K562 (cell line): Measurements from ENCODE around the gene GHRL. TPM values are rescaled to one million over a fixed set of nuclear protein-coding genes. Genes with fewer than 3 reads are reported as not detected.
A peak's percentile ranks its signal among the peaks of the same experiment; 100 is the strongest.

Experiments used
- ATAC-seq: fragments of 200-7000 bp; cut with Tn5 transposase; 3 replicates; pipeline ENCODE4 v1.9.1; 2020; ENCODE audit warnings: moderate library complexity
- BruUV-seq: library from RNA; stranded (reverse); fragments of 400-500 nt; replicated peaks from 2 replicates; lab custom pipeline; 2021; lab: Mats Ljungman, UMichigan
- CTCF ChIA-PET: fragments of 300-600 bp; formaldehyde crosslinking; extraction: SDS; loops from one replicate; lab custom pipeline; 2021; ENCODE audit warnings: low intra/inter-chr PET ratio; lab: Yijun Ruan, JAX
- POLR2A ChIA-PET: fragments of 300-600, 350-650 bp; sonication (Branson Sonifier 250); formaldehyde crosslinking; extraction: SDS; loops from one replicate; lab custom pipeline; 2021; ENCODE audit warnings: antibody characterized with exemption, inconsistent platforms; lab: Yijun Ruan, JAX
- DNase-seq, 4 experiments: peaks; one replicate each; pipeline versions ENCODE4 v3.0.0 to v3.0.0-alpha.2; 2011 to 2018; ENCODE audit warnings: low spot score in 3 of 4, mixed read lengths in 3 of 4; ENCODE audit errors: extremely low read depth in 1 of 4
- FAIRE-seq: peaks from 2 replicates; lab custom pipeline; 2011; peaks lifted over from hg19 to GRCh38; lab: Jason Lieb, UNC
- H2AFZ ChIP-seq: 2 replicates; pipeline ENCODE4 v1.6.0; 2011; ENCODE audit warnings: low read depth, low read length, control low read depth, inconsistent platforms
- H3K27ac ChIP-seq: fragments of 200-600 bp; 3 replicates; pipeline ENCODE4 v1.8.0; 2011; ENCODE audit warnings: low read depth, mild to moderate bottlenecking, control low read depth, inconsistent platforms, low read length, moderate library complexity, mixed read lengths; ENCODE audit errors: extremely low read depth
- H3K27me3 ChIP-seq, 2 experiments: fragments of 300-600 bp in 1 of 2; 2 replicates in 1 of 2; 3 replicates in 1 of 2; pipeline versions ENCODE4 v1.6.0 to v1.8.0; 2011; ENCODE audit warnings: inconsistent platforms in 2 of 2, low read length in 2 of 2, mild to moderate bottlenecking in 1 of 2, mixed read lengths in 1 of 2, moderate library complexity in 1 of 2; ENCODE audit not compliant: control insufficient read depth in 2 of 2, insufficient read depth in 2 of 2
- H3K36me3 ChIP-seq: fragments of 300-600 bp; 3 replicates; pipeline ENCODE4 v1.8.0; 2011; ENCODE audit warnings: mild to moderate bottlenecking, low read length, inconsistent platforms; ENCODE audit not compliant: control insufficient read depth, insufficient read depth
- H3K4me1 ChIP-seq, 2 experiments: fragments of 200-600 bp in 1 of 2; replicated peaks in 1 of 2; 2 replicates in 1 of 2; 3 replicates in 1 of 2; pipeline versions ENCODE4 v1.5.1 to v1.8.0; 2011; ENCODE audit warnings: inconsistent platforms in 2 of 2, low read length in 2 of 2, mild to moderate bottlenecking in 1 of 2, mixed read lengths in 1 of 2, moderate library complexity in 1 of 2; ENCODE audit not compliant: control insufficient read depth in 2 of 2, insufficient read depth in 2 of 2
- H3K4me2 ChIP-seq: 2 replicates; pipeline ENCODE4 v1.6.1; 2011; ENCODE audit warnings: low read length, control low read depth, inconsistent platforms, mixed read lengths; ENCODE audit not compliant: insufficient read depth
- H3K4me3 ChIP-seq: fragments of 200-600 bp; sonication (generic), shearing (Covaris generic); 2 replicates; pipeline ENCODE4 v1.5.1; 2016; ENCODE audit warnings: control low read depth, inconsistent platforms
- H3K79me2 ChIP-seq: fragments of 200-600 bp; 3 replicates; pipeline ENCODE4 v1.8.0; 2011; ENCODE audit warnings: low read length, inconsistent platforms; ENCODE audit not compliant: control insufficient read depth, insufficient read depth
- H3K9ac ChIP-seq, 2 experiments: 2 replicates each; pipeline versions ENCODE4 v1.6.0 to v1.6.1; 2011; ENCODE audit warnings: low read depth in 2 of 2, low read length in 2 of 2, control low read depth in 1 of 2, inconsistent platforms in 1 of 2, mild to moderate bottlenecking in 1 of 2, mixed read lengths in 1 of 2; ENCODE audit not compliant: insufficient read depth in 1 of 2
- H3K9me1 ChIP-seq: one replicate; pipeline ENCODE4 v1.6.0; 2011; ENCODE audit warnings: inconsistent platforms, mild to moderate bottlenecking, low read length, moderate library complexity; ENCODE audit not compliant: control insufficient read depth, insufficient read depth
- H3K9me3 ChIP-seq: replicated peaks from 2 replicates; pipeline ENCODE4 v1.5.1; 2011; ENCODE audit warnings: low read depth, low read length, inconsistent platforms; ENCODE audit not compliant: control insufficient read depth, insufficient read depth
- H4K20me1 ChIP-seq: replicated peaks from 2 replicates; pipeline ENCODE4 v1.6.1; 2011; ENCODE audit warnings: low read length, inconsistent platforms, mixed read lengths; ENCODE audit not compliant: control insufficient read depth, insufficient read depth
- CREM ChIP-seq: IDR thresholded peaks from 2 replicates; pipeline ENCODE4 v1.6.1; 2014; ENCODE audit warnings: antibody characterized with exemption, low read depth
- MCM3 ChIP-seq: fragments of 450-650 bp; IDR thresholded peaks from 2 replicates; pipeline ENCODE4 v1.6.1; 2016
- MXD1 ChIP-seq: fragments of 250-450 bp; sonication (Bioruptor Pico); IDR thresholded peaks from 2 replicates; pipeline ENCODE4 v1.8.0; 2021; ENCODE audit warnings: borderline replicate concordance, mild to moderate bottlenecking, moderate library complexity; ENCODE audit not compliant: poor library complexity, severe bottlenecking
- POLR2G ChIP-seq: fragments of 200-400 bp; formaldehyde crosslinking; IDR thresholded peaks from 2 replicates; pipeline ENCODE4 v1.6.1; 2017; ENCODE audit warnings: low read depth, mild to moderate bottlenecking, antibody characterized with exemption, low read length, moderate library complexity
- RBFOX2 ChIP-seq: fragments of 200-400 bp; formaldehyde crosslinking; IDR thresholded peaks from 2 replicates; pipeline ENCODE4 v1.6.1; 2017; ENCODE audit warnings: low read depth, mild to moderate bottlenecking, low read length, moderate library complexity
- RBM22 ChIP-seq: fragments of 200-400 bp; formaldehyde crosslinking; IDR thresholded peaks from 2 replicates; pipeline ENCODE4 v1.6.1; 2018; ENCODE audit warnings: low read length, low read depth; ENCODE audit not compliant: poor library complexity, severe bottlenecking
- THRA ChIP-seq: fragments of 450-650 bp; IDR thresholded peaks from 2 replicates; pipeline ENCODE4 v1.6.1; 2017; ENCODE audit warnings: mild to moderate bottlenecking, moderate library complexity
- ZNF398 ChIP-seq: fragments of 250-450 bp; sonication (Bioruptor Pico); IDR thresholded peaks from 2 replicates; pipeline ENCODE4 v1.8.0; 2021; ENCODE audit warnings: moderate library complexity, mild to moderate bottlenecking, inconsistent platforms
- WGBS: fragments of 100-300 bp; shearing (Covaris generic); methylation state at CpG from one replicate; pipeline ENCODE4 v1.1.6; 2016; ENCODE audit warnings: low coverage, mixed read lengths; ENCODE audit not compliant: insufficient coverage; ENCODE audit errors: missing lambda C conversion rate; 5-methylcytosine and 5-hydroxymethylcytosine counted together
- in situ Hi-C: fragments of 300-500 bp; cut with MboI; formaldehyde crosslinking; loops from 4 replicates; pipeline ENCODE4 v1.15.0; 2018; ENCODE audit warnings: inconsistent platforms, mixed read lengths
- intact Hi-C: fragments of 100-400 bp; cut with micrococcal nuclease; formaldehyde crosslinking; loops from 2 replicates; pipeline ENCODE4 v1.14.2; 2022
- polyA plus RNA-seq, 8 experiments: library from polyadenylated mRNA; depleted of rRNA in 4 of 8; stranded (reverse) in 5 of 8; unstranded in 3 of 8; fragments of >200 nt; fragmentation: Nextera tagmentation in 2 of 8; fragmentation: Illumina TruSeq in 1 of 8; extraction: Ambion mirVana in 2 of 8; extraction: Trizol in 1 of 8; gene quantifications; 2 replicates each; pipeline versions ENCODE4 v1.2.1 to v1.2.3, GENCODE V29; 2011 to 2014; ENCODE audit warnings: inconsistent platforms in 1 of 8, missing spikeins in 1 of 8
- total RNA-seq, 7 experiments: library from RNA; depleted of rRNA in 6 of 7; stranded (reverse); fragments of >200 nt in 6 of 7; fragmentation: Illumina TruSeq in 2 of 7; extraction: Trizol in 2 of 7; gene quantifications; 2 replicates each; pipeline versions ENCODE4 v1.2.1 to v1.2.3, GENCODE V29; 2011 to 2021; ENCODE audit warnings: low replicate concordance in 1 of 7

GHRL gene
- total and polyA plus RNA-seq, 9 of the 15 experiments (the other 6 are each of a cell fraction or from before 2014, with no cell fraction given), result 0.08 to 0.29 (median 0.15) TPM; not detected in 5

- TF ChIP-seq CREM, result no peak
- TF ChIP-seq RBM22, result peak; percentile 50
- TF ChIP-seq MXD1 (CRISPR knock-in tag), result no peak
- TF ChIP-seq POLR2G, result peak; percentile 58
- peak; percentile 63 for TF ChIP-seq RBFOX2
- no peak for TF ChIP-seq THRA
- no peak for TF ChIP-seq MCM3
- TF ChIP-seq ZNF398 (CRISPR knock-in tag), result no peak
- CTCF ChIA-PET, result no interaction called here
- no peak for DNase-seq
- no peaks in the 10 kb centered on the region for H3K9me3 ChIP-seq
- 96% methylated on average over 13 of the region's 13 CpGs for WGBS
- no peaks in the 10 kb centered on the region for H3K79me2 ChIP-seq
- FAIRE-seq, result no peak
- no peak overlapping the region for H3K27ac ChIP-seq
- ATAC-seq, result no peak; the same call in 1 of the 3 replicates
- no TSS peak for BruUV-seq
- in situ Hi-C loops (loop anchor here (25.0 kb wide), 1 partner anchor 799 kb away; no protein-coding TSS in a partner anchor), intact Hi-C loops (no loop called here)
- no peak overlapping the region for H3K4me3 ChIP-seq
- peaks cover 92% of the 10 kb centered on the region for H3K36me3 ChIP-seq
- H3K4me2 ChIP-seq, result no peak overlapping the region
- POLR2A ChIA-PET, result interaction anchor here (0.7 to 3.0 kb wide), 8 partner anchors 9 to 468 kb away, joined by 3 to 24 read pairs (median 3); partner anchors contain the start of genes RPUSD3 and SEC13
- peaks cover 4% of the 10 kb centered on the region for H3K9me1 ChIP-seq
- H4K20me1 ChIP-seq, result peaks cover 5% of the 10 kb centered on the region; the same call in 1 of the 2 replicates
- H2AFZ ChIP-seq, result no peak overlapping the region
- peak overlapping the region in 1 of 2 experiments; percentile 70; a peak in 2 of 4 replicates for H3K9ac ChIP-seq
- H3K27me3 ChIP-seq, result no peaks in the 10 kb centered on the region
- H3K4me1 ChIP-seq, result peaks cover 0 to 5% of the 10 kb centered on the region in 2 experiments; a peak in 1 of 5 replicates
Measured at GRCh38 chr3:10311710-10312109, 19.0 kb upstream of the GHRL start.
